A204.1 (cell line): ENCODE measurements around the gene RELA.

Experiments used
- FAIRE-seq: peaks from 2 replicates; lab custom pipeline; 2012; peaks lifted over from hg19 to GRCh38; lab: Jason Lieb, UNC

The RELA gene

DNA sequence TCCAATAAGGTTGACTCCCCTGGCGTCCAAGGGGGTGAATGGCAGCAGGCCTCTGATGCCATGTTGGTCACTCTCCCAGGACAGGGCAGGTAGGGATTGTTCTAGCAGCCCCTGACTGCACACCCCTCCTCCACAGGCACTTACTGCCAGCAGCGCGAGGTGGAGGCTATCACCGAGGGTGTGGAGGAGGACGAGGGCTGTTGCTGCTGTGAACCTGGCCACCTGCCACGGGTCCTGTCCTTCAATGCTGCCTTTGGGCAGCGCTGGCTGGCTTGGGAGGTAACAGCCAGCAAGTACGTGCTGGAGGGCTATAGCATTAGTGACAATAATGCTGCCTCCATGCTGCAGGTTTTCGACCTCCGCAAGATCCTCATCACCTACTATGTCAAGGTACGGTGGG is 32.5 kb downstream of the RELA start:
- no peak for FAIRE-seq

DNA sequence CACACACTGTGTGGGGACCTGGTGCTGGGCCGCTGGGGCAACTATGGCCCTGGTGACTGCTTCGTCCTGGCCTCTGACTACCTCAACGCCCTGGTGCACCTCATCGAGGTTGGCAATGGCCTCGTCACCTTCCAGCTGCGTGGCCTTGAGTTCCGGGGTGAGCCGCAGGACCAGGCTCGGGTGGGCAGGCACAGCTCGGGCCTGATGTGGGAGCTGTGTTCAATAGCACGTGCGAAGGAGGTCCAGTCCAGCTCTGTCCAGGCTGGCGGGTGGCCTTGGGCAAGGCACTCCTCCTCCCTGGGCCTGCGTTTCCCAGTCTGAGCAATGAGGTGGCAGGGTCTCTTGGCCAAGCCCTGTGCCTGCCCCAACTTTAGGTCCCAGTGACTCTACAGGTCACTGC is 33.1 kb downstream of the RELA start:
- no peak for FAIRE-seq

DNA sequence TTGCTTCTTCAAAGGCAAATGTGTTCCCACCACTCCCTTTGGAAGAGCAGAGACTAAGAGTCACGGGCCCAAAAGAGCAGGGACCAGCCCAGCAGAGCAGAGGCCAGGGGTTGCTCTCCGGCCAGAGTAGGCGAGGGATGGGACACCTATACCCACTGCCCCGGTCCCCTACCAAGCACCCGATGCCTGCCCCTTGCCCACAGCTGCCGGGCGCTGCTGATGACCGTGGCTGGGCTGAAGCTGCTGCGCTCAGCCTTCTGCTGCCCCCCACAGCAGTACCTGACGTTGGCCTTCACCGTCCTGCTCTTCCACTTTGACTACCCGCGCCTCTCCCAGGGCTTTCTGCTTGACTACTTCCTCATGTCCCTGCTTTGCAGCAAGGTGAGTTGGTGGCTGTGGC is 35.5 kb downstream of the RELA start:
- no peak for FAIRE-seq

DNA sequence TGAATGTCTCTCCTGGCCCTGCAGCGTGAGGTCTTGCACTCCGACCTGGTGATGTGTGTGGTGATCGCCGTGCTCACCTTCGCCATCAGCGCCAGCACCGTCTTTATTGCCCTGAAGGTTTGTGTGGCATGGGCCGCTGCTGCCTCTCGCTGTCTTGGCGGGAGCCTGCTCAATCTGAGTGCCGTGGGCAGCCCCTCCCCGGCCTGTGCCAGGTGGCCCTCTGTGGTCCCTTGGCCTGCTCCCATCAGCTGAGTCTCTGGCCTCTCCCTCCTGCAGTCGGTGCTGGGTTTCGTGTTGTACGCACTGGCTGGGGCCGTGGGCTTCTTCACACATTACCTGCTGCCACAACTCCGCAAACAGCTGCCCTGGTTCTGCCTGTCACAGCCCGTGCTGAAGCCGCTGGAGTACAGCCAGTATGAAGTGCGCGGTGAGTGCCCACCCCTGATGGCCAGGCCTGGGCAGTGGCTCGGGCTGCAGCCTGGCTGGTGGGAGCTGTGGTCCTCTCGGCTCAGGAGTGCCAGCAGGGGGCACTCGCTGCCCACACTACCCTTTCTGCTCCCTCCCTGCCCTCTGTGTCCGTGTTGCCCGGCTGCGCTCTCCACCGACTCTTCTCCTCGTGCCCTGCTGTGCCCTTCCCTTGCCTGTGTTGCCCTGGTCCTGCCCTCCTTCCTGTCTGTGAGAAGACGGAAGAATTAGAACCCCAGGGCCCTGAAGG is 36.9 kb downstream of the RELA start:
- FAIRE-seq = no peak

DNA sequence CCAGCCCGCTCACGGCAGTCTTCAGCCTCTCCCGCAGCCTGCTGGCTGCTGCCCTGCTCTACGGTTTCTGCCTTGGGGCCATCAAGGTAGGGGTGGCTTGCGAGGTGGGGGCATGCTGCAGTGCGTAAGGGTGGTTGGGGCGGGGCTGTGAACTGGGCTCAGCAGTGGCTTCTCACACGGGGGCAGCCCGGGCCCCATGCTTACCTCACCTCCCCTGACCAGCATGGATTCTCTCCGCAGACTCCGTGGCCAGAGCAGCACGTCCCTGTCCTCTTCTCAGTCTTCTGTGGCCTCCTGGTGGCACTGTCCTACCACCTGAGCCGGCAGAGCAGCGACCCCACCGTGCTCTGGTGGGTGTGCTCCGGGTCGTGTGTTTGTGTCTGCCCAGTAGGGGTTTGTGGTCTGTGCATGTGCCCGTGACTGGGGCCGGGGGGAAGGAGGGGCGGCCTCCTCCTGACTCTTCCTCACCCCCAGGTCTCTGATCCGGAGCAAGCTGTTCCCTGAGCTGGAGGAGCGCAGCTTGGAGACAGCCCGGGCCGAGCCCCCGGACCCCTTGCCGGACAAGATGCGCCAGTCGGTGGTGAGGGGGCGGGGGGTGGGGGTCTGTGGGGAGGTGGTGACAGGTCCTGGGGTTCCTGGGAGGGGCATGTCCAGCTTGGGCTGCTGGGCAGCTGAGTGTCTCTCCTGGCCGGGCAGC is 37.6 kb downstream of the RELA start:
- no peak for FAIRE-seq

DNA sequence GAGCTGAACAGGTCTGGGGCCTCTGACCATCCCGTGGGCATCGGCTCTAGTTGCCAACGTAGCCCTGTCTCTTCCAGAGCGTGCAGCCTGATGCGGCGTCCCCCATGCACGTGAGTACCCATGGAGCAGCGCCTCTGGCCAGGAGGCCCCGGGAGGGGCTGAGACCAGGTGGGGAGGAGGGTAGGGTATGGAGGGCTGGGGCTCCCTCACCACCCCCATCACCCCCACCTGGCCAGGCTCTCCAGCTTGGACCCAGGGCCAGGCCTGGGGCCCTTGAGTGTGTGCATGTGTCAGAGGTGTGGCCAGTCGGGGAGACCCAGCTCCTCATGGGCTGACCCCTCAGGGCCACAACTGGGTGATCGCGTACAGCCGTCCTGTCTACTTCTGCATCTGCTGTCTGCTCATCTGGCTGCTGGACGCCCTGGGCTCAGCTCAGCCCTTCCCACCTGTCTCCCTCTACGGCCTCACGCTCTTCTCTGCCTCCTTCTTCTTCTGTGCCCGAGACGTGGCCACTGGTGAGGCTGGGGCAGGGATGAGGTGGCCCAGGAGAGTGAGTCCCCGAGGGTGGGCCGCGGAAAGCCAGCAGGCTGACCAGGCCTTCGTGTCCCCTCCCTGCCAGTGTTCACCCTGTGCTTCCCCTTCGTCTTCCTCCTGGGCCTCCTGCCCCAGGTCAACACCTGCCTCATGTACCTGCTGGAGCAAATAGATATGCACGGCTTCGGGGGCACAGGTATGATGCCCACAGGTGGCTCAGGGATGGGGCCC is 38.7 kb downstream of the RELA start:
- FAIRE-seq = no peak

DNA sequence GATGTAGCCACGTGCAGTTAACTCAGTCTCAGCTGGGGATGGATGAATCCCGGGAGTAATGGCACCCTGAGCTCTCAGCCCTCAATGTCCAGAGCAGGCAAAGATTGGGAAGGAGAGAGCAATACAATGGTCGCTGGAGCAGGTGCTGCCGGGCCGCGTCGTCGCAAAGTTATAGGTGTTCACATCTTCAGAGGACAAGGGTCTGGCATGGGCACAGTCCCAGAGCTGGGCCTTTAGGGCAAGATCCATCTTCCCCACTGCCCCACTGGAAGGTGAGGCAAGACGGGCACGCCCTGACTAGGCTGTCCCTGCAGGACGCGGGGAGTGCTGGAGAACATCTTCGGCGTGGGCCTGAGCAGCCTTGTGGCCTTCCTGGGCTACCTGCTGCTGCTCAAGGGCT is 39.5 kb downstream of the RELA start:
- no peak for FAIRE-seq

DNA sequence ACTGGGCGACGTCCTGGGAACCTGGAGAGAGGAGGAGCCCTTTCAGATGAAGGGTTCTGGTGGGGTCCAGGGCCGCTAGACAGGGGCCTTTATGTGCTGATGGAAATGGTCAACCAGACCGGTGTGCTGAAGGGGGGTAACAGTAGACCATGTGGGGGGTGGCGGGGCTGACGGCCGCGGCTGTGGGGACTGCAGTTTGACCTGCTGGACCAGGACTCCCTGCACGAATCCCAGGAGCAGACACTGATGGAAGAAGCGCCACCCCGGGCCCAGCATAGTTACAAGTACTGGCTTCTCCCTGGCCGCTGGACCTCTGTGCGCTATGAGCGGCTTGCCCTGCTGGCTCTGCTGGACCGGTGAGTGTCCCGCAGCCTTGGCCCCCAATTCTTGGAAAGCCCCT is 40.7 kb downstream of the RELA start:
- FAIRE-seq = no peak

DNA sequence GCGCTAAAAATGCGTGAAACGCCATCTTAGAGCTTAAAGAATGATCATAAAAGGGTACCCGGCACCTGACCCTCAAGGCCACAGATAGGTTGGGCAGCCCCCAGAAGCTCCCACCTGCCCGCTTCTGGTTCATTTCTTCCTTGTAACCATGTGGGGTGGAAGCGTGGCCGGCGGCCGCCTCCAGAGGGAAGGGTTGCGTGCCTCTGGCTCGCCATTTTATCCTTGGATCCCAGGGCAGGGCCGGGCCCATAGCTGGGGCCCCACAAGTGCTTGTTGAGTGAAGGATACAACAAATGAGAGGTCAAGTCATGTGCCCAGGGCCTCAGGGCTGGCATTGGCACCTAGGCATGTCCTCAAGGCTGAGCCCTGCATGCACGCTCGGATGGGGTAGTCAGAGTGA is 41.3 kb downstream of the RELA start:
- no peak for FAIRE-seq

DNA sequence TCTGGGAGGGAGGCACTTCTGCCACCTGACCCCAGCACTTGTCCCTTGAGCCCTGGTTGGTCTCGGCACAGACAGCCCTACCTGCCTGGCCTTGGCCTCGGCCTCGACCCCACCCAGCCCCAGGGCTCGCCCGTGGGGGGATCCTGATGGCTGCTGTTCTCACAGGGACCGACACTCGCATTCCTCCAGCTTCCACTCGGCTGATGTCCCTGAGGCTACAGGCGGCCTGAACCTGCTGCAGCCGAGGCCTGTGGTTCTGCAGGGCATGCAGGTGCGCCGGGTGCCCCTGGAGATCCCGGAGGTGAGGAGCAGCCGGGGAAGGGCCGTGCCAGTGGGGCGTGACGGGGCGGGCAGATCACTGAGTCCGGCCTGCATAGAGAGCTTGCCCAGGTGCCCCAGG is 42.0 kb downstream of the RELA start:
- FAIRE-seq = no peak

DNA sequence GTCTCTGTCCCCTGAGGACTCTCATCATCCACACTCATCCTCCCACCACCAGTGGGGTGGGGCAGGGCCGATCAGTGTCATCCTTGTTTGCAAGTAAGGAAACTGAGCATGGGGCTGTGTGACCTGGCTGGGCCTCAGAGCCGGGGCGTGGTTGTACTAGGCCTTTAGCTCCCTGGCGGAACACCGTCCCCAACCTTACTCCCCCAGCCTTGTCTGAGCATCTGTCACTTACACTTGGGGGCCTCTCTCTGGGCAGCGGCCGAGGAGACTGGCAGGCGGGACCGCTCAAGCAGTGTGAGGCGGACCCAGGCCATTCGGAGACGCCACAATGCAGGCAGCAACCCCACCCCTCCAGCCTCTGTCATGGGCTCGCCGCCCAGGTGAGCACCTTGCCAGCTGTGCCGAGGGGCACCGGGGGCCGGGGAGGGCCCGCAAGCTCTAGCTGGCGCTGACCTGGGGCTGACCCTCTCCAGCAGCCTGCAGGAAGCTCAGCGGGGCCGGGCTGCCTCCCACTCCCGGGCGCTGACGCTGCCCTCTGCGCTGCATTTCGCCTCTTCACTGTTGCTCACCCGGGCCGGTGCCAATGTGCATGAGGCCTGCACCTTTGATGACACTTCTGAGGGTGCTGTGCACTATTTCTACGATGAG is 43.3 kb downstream of the RELA start:
- no peak for FAIRE-seq

DNA sequence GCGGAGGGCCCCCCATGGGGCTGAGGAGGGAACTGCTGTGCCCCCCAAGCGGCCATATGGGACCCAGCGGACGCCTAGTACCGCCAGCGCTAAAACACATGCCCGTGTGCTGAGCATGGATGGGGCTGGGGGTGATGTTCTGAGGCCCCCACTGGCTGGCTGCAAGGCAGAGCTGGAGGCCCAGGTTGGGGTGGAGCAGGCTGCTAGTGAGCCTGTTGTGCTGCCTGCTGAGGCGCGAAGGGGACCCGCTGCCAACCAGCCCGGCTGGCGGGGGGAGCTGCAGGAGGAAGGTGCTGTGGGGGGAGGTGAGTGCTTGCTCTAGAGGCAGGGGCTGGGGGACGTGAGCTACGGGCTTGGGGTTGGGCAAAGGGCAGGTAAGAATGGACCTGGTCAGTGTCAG is 44.0 kb downstream of the RELA start:
- no peak for FAIRE-seq

DNA sequence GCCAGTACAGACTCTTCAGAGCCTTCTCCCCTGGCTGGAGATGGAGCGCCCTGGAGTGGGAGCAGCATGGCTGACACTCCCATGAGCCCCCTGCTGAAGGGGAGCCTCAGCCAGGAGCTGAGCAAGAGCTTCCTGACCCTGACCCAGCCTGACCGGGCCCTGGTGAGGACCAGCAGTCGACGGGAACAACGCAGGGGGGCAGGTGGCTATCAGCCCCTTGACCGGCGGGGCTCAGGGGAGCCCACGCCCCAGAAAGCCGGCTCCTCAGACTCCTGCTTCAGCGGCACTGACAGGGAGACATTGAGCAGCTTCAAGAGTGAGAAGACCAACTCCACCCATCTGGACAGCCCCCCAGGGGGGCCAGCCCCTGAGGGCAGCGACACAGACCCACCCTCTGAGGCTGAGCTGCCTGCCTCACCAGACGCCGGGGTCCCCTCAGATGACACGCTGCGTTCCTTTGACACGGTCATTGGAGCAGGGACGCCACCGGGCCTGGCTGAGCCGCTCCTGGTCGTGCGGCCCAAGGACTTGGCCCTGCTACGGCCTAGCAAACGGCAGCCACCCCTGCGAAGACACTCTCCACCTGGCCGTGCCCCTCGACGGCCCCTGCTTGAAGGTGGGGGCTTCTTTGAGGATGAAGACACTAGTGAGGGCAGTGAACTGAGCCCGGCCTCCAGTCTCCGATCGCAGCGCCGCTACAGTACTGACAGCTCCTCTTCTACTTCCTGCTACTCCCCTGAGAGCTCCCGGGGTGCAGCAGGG is 44.5 kb downstream of the RELA start:
- no peak for FAIRE-seq

DNA sequence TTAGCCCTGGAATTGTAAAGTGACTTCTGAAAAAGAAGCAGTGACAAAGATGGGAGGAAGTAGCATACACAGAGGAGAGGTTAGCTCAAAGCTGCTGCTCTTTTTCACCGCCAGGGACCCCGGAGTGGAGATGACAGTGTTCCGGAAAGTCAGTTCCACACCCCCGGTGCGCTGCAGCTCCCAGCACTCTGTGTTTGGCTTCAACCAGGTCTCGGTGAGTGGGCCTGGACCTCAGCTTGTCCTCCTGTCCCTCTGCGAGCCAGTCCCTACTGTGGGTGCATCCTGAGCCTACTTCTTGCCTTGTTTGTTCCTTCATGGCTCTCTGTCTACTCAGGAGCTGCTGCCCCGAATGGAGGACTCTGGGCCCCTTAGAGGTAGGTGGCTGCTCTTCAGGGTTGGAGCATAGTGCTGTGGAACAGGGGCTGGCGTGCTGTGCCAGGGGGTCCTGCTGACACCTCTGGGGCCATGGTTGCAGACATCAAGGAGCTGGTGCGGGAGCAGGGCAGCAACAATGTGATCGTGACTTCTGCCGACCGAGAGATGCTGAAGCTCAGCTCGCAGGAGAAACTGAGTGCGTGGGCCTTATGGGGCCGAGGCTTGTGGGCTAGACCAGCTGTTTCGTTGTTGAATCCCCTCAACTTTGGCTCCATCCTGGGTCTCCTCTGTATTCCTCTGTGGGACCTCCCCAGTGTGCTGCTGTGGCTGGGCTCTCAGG is 45.4 kb downstream of the RELA start:
- no peak for FAIRE-seq

DNA sequence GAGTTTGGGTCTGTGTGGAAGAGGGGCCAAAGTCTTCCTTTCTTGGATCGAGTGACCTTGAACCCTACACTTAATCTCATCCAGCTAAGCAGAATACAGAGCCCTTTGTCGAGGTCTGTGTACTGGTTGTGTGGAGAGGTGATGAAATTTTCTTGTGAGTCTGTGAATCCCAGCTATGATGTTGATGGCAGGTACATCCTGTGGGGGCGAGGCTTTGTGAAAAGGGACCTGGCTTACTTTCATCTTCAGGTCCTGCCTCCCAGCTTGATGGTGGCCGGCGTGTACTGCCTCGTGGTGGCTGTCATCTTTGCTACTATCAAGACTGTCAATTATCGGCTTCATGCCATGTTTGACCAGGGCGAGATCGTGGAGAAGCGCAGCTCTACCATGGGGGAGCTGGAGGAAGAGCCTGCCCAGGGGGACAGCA is 46.1 kb downstream of the RELA start:
- FAIRE-seq = no peak

DNA sequence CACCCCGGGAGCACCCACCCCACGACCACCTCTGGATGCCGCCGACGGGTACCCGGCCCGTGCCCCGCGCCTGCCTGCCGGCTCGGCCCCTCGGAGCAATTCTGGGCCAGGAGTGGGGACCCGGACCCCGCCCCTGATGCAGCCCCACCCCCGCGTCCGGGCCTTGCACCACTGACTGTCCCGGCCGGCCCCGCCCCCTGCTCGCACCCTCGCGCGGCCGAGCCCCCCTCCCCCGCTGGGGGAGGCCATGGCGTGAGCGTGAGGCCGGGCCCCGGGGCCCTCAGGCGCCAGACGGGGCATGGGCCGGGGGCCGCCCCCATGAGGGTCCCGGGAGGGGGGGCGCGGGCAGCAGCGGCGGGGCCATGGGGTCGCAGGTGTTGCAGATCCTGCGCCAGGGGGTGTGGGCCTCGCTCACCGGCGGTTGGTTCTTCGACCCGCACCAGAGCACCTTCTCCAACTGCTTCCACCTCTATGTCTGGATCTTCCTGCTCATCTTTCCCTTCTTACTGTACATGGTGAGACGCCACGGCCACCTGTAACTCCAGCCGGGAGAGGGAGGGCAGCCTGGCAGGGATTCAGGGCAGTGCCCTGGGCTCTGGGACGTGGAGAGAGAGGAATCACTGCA is 46.7 kb downstream of the RELA start:
- FAIRE-seq = no peak

DNA sequence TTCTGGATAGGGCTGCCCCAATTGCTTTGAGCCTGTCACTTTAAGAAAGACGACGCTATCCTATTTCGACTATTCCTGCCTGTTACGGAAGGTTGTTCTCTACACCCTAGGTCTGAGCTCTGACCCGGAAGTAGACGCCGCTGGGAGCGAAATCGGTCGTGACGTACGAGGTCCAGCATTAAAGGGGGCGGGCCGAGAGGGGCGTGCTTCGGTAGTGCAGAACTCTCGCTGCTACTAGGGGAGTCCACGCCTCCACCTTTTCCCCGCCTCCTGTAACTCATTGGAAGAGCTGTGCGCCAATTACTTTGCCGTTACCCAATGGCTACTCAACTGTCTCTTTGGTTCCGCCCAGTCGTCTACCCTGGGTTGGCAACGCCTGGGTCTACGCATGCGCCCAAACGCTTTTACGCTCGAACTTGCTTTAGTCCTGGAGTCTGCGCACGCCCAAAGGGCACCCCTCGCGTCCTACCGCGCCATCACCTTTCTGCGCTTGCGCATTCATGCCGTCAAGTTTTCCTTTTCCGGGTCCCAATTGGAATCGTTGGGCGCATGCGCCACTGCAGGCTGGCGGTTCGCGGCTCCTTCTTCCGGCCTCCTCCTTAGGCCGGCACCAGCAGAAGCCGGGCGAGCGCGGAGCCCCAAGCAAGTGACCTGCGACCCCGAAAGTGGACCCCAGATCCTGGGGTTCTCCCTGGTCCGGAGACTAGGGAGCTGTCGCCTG is 47.3 kb downstream of the RELA start, which contains the start of gene PCNX3:
Gene PCNX3 (plus strand): TSS at position 548 of the 721 bp plus-strand sequence. CDS start 536 bp downstream, outside the sequence.
- peak; percentile 100 for FAIRE-seq

DNA sequence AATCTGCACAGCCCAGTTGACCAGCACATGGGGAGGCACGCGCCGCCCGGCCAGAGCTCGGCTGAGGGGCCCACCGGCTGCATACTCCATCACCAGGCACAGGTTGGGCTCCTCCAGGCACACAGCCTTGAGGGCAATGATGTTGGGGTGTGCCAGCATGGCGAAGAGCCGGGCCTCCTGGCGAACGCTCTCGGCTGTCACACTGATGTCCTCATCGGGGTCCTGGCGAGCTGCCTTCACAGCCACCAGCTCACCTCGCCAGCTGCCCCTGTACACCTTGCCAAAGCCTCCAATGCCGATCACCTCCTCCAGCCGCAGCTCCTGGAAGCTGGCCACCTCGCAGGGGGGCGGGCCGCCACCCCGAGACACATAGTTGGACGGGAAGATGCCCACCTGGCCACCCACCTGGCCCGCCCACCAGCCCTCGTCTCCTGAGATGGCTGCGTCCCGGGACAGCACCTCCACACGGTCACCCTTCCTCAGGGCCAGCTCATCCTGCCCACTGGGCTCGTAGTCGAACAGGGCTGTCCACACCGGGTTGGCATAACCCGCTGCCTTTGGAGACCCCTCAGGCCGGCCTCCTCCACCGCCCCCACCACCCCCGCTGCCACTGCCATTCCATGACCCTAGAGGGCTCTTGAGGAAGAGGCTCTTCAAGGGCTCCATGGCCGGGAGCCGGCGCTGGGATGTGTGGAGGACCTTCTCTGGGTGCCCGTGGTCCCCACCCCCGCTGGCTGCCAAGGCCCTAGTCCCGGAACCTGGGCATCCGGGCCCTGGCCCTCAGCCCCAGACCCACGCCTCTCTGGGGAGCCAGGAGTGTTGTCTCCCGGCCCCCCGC is 49.4 kb downstream of the RELA start:
- FAIRE-seq = no peak

DNA sequence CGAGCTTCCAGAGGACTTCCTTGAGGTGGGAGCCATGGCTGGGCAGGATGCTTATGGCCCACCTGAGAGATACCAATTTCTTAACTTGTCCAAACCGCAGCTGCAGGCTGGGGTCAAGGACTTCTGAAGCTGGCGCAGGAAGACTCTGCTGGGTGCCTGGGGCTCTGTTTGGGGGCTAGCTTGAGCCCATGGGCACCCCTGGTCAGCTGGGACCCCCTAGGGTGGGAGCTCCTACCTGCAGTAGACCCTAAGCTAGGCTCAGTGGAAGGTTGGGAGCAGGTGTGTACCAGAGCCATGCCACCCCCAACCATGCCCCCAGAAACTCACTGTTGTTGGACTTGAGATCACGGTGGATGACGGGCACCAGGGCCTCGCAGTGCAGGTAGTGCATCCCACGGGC is 50.0 kb downstream of the RELA start:
- FAIRE-seq = no peak
